Measurements from ENCODE around the gene SNAPC1. TPM values are rescaled to one million over a fixed set of nuclear protein-coding genes. Genes with fewer than 3 reads are reported as not detected.

Gene SNAPC1
- total RNA-seq, 1 experiment from 2014 or later: 6.8 TPM

- Histone ChIP-seq H3K23ac (ENCODE audit: insufficient read length, low read depth, low read length) (no peak overlapping the region), H2BK5ac (ENCODE audit: insufficient read length, low read length) (no peak overlapping the region), H3K4me2 (ENCODE audit: insufficient read depth, insufficient read length, low read length) (no peak overlapping the region), H3K23me2 (ENCODE audit: insufficient read length, low read depth, low read length, poor library complexity, severe bottlenecking) (no peaks in the 10 kb centered on the region), H4K91ac (ENCODE audit: insufficient read length, low read depth, low read length) (no peak overlapping the region), H4K8ac (replicated peaks; ENCODE audit: insufficient read length, low read depth, low read length) (no peak overlapping the region), H3K9ac (ENCODE audit: extremely low read depth, insufficient read length, low read length) (no peak overlapping the region), H2BK120ac (ENCODE audit: low read depth, low read length, poor library complexity, severe bottlenecking) (no peak overlapping the region), H3K14ac (ENCODE audit: insufficient read depth, low read length) (no peak overlapping the region), H2AFZ (ENCODE audit: low read length) (no peak overlapping the region), H2BK12ac (ENCODE audit: insufficient read length, low read depth, low read length) (no peak overlapping the region), H3K27ac (ENCODE audit: insufficient read length, low read depth, low read length) (no peak overlapping the region), H3K27me3 (ENCODE audit: insufficient read depth, low read length) (no peaks in the 10 kb centered on the region), H3T11ph (ENCODE audit: low read length) (no peak overlapping the region), H3K79me1 (ENCODE audit: insufficient read depth, low read depth, low read length, poor library complexity, severe bottlenecking) (no peaks in the 10 kb centered on the region), H3K79me2 (ENCODE audit: insufficient read depth, low read length) (no peaks in the 10 kb centered on the region), H2AK5ac (ENCODE audit: insufficient read length, low read length) (no peak overlapping the region), H2BK20ac (ENCODE audit: low read depth, low read length, poor library complexity, severe bottlenecking) (no peak overlapping the region), H3K18ac (ENCODE audit: insufficient read length, low read depth, low read length) (no peak overlapping the region), H2BK15ac (ENCODE audit: low read depth, low read length) (no peak overlapping the region), H4K20me1 (ENCODE audit: control insufficient read depth, insufficient read depth, insufficient read length) (no peaks in the 10 kb centered on the region), H3K4ac (ENCODE audit: low read depth, low read length) (no peak overlapping the region), H3K9me3 (ENCODE audit: control insufficient read depth, low read depth, low read length) (no peaks in the 10 kb centered on the region), H3K4me1 (ENCODE audit: insufficient read depth, low read length) (no peaks in the 10 kb centered on the region; the same call in 1 of the 2 replicates), H4K5ac (ENCODE audit: insufficient read length, low read depth, low read length) (no peak overlapping the region), H3K56ac (ENCODE audit: insufficient read length, low read depth, low read length) (no peak overlapping the region)
- Mint-ChIP-seq H3K27ac (no peak overlapping the region; a peak in 1 of 7 replicates), H3K9me3 (no peaks in the 10 kb centered on the region), H3K36me3 (ENCODE audit: insufficient read depth in 1 of 3, low read depth in 3 of 3) (no peaks in the 10 kb centered on the region; a peak in 1 of 7 replicates), H3K4me1 (peaks cover 18 to 25% of the 10 kb centered on the region in 2 experiments), H3K4me3 (no peak overlapping the region), H3K27me3 (ENCODE audit: low read depth) (peaks cover 1% of the 10 kb centered on the region; the same call in 1 of the 2 replicates)
- no CpG with 5 or more reads among the region's 2 CpGs for WGBS (ENCODE audit: extremely low coverage, insufficient read length, low lambda C conversion rate)
- no peak for TF ChIP-seq CTCF (conservative IDR thresholded peaks at IDR 0.05)
- no peak for DNase-seq
Measured at GRCh38 chr14:61802010-61802568, 39.9 kb downstream of the SNAPC1 start.

All from H9 (cell line).